Measurements from ENCODE around the gene HCFC1R1.

HCFC1R1 gene

GRCh38 chr16:2991566-2992261 is 32.0 kb downstream of the HCFC1R1 start:
- DNase-seq = no peak

GRCh38 chr16:2990891-2991290 is 32.9 kb downstream of the HCFC1R1 start:
- DNase-seq = no peak

GRCh38 chr16:2988590-2989099 is 35.1 kb downstream of the HCFC1R1 start:
- DNase-seq = no peak

GRCh38 chr16:2987833-2988232 is 35.9 kb downstream of the HCFC1R1 start:
- peak in 1 of 2 experiments; percentile 65 for DNase-seq

GRCh38 chr16:2987286-2987685 is 36.5 kb downstream of the HCFC1R1 start:
- DNase-seq = no peak

- no peak for DNase-seq
Measured at GRCh38 chr16:2986623-2987188, 37.0 kb downstream of the HCFC1R1 start.

- DNase-seq = peak; percentile 72 to 91
Measured at GRCh38 chr16:2985893-2986355, 37.8 kb downstream of the HCFC1R1 start.

GRCh38 chr16:2985462-2985861 is 38.3 kb downstream of the HCFC1R1 start:
- peak; percentile 53 to 59 for DNase-seq

- peak; percentile 22 to 79 for DNase-seq
Measured at GRCh38 chr16:2983706-2984136, 40.0 kb downstream of the HCFC1R1 start.

- DNase-seq = no peak
Measured at GRCh38 chr16:2982402-2982801, 41.3 kb downstream of the HCFC1R1 start.

- DNase-seq = no peak
Measured at GRCh38 chr16:2981899-2982250, 41.9 kb downstream of the HCFC1R1 start.

- DNase-seq = no peak
Measured at GRCh38 chr16:2981177-2981898, 42.4 kb downstream of the HCFC1R1 start.

GRCh38 chr16:2980227-2981176 is 43.2 kb downstream of the HCFC1R1 start, which contains the start of gene PKMYT1:
PKMYT1 (minus strand) TSS chr16:2980446; CDS start chr16:2979657, 789 bp downstream.
- DNase-seq = peak; percentile 75 to 91

GRCh38 chr16:2979669-2980226 is 44.0 kb downstream of the HCFC1R1 start:
- DNase-seq = no peak

- peak in 1 of 2 experiments; percentile 51 for DNase-seq
Measured at GRCh38 chr16:2977440-2977839, 46.3 kb downstream of the HCFC1R1 start.

- no peak for DNase-seq
Measured at GRCh38 chr16:2976673-2977072, 47.1 kb downstream of the HCFC1R1 start.

- DNase-seq = peak in 1 of 2 experiments; percentile 22
Measured at GRCh38 chr16:2976201-2976600, 47.5 kb downstream of the HCFC1R1 start.

GRCh38 chr16:2975161-2975795 is 48.5 kb downstream of the HCFC1R1 start:
- DNase-seq = no peak

GRCh38 chr16:2974319-2975056 is 49.3 kb downstream of the HCFC1R1 start:
- no peak for DNase-seq

GRCh38 chr16:2973605-2974318 is 50.0 kb downstream of the HCFC1R1 start:
- peak in 1 of 2 experiments; percentile 30 for DNase-seq
